NCI-H2227 (cell line): ENCODE measurements around the gene GARNL3.

Experiments
- DNase-seq: peaks from one replicate; lab custom pipeline; 2025; ENCODE audit not compliant: unreplicated experiment; lab: John Stamatoyannopoulos, UW

The GARNL3 gene

DNA sequence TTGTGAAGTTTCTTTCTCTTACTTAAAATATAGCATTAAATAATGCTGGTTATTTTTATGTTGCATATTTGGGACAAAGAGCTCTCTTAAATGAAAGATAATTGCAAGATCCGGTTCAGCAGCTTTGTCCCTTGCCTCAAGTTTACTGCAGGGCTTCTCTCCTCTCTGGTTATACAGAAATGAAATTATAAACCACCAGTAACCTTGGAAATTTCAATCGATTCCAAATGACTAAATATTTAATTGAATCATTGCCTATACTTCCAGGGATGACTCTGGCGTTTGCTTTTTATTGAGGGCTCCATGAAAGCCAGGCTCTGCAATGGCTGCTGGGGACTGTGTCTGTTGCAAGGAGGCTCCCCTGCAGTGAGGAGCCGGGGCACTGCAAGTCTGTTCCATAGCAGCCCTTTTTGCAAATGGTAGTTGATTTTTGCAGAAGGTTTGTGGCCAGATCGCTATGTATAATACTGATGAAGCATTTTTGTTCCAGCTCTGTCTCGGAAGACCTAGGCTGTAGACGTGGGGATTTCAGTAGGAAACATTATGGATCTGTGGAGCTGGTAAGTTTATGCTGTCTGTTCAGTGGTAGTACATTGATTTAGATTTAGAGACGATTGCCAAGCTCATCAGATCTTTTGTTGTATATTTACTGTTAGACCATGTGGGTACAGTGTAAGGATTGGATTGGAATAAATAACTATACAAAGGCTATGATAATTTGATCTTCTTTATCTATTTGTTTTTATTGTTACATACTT, at the start of gene GARNL3:
TSS of gene GARNL3 (plus strand) at position 313 of the 758 bp plus-strand sequence. CDS start at position 417, 104 bp downstream.
- DNase-seq: peak; percentile 30

- no peak for DNase-seq
Measured at GRCh38 chr9:127215268-127216209, 49.0 kb upstream of the GARNL3 start.

DNA sequence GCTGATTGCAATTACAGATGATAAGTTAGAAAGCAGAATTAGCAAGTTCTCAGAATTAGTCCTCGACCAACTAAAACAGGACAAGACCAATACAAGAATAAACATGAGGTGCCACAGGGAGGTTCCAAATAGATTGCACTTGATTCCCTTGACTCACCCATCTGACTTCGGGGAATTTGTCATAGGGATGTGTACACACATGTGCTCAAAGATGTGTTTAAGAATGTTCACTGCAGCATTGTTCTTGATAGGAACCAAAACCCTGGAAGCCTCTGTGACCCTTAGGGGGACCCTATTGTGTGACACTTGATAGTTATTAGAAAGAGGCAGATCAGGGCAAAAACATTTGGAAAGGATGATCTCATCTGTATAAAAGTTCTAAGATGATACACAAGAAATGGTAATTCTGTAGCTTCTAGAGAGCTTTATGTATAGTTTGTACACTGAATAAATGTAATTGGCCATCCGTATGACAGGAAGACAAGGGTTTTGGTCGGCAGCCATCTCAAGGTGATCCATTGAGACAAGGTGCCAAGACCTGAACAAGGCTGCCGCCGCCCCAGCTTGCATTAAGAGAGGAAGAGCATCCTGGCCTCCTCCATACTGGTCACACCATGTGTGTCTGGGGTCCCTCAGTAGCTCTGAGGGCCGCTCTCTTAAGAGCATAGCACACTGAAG, 48.2 kb upstream of the GARNL3 start:
- DNase-seq: no peak

GRCh38 chr9:127216888-127217217, 47.7 kb upstream of the GARNL3 start:
- no peak for DNase-seq

DNA sequence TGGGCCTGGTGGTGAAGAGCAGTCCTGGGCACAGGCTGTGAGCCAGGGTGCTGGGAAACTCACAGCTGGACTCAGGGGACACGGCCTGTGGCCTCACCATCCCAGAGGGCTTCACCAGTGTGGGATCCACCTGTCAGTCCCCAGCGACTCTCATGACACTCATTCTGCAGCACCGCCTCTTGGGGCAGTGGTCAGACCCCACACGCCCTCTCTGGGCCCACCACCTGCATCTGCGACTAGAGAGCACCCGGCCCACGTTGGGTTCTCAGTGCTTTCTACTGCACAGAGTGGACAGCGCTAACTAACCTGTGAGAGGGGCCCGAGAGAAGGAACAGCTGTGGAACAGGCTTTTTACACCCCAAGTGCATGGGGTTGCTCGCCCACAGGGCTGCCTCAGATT, 45.8 kb upstream of the GARNL3 start:
- DNase-seq: no peak

DNA sequence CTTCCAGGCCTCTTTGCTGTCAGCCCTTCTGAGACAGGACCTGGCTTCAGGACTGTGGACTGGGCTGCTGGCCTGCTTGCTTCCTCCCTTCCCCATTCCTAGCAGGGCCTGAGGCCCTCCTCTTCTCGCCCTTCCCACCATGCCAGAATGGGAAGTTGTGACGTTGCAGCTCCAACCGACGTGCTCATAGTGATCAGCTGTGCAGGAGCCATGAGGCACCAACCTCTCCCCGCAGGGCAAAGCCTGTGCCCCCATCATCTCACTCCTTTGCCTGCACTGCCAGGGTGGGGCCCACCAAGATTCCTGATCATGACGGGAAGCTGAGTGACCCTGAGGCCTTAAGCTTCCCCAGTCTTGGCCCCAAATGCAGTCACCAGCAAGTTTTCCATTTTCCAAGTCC, 45.1 kb upstream of the GARNL3 start:
- DNase-seq: no peak

GRCh38 chr9:127221695-127222094, 42.9 kb upstream of the GARNL3 start:
- no peak for DNase-seq

DNA sequence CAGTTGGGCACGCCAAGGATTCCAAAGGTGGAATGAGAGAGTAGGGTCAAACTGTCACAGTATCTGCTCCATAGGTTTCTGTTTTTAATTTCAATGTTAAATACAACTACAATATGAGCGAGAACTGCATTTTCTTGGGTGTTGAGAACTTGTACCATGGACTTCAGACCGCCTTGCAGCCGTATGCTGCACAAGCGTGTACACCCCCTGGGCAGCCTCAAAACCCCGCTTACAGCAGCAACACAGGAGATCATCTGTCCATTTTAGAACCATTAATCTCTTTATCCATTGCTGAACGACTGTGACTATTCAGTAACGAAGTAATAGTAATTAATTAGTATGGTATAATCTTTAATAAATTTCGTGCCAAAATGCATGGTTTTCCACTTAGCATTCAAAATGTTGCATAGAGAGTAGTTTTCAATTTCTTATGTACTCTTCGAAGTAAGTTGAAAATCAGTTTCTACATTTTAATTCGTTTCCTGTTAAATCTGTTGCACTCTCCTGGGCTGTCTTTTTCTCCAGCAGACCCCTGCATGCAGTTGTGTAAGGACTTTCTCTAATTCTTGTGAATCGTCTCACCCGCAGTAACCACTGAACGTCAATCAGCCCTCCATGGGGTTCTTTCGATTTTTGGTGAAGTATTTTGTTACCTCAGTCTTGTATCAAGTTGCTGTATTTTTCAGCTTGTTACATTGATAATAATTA, 42.0 kb upstream of the GARNL3 start:
- no peak for DNase-seq

DNA sequence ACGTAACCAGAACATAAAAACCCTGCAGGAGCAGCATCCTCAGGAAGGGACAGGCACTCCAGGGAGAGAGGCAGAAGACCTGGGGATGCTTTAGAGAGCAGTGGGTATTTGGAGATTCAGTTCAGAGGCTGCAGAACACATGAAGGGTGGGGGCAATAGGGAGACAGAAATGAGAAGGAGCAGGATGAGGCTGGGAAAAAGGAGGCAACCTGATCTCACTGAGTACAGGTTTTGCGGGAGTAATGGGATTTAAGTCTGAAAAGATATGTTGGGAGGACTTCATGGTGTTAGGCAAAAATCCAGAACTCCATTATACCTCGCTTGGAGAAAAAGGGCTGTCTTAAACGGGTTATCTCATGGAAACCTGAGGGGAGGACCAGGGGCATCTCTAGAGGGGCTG, 41.3 kb upstream of the GARNL3 start:
- no peak for DNase-seq

DNA sequence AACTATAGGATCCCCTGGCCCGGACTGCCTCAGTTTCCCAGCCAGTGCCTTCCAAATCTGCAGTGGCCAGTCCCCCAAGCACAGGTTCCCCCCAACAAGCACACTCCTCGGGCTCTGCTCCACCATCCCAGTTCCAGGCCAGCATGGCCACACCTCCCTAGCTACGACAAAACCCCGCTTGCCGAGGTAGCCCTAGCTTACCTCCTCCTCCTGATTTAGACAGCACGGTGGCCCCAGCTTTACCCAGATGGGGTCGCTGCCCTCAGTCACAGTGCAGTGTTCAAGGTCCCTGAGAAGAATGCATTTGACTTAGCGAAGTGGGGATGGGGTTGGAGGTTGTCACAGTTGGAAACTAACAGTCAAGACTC, 40.8 kb upstream of the GARNL3 start:
- DNase-seq: no peak

GRCh38 chr9:127224178-127224882, 40.2 kb upstream of the GARNL3 start:
- peak; percentile 94 for DNase-seq

DNA sequence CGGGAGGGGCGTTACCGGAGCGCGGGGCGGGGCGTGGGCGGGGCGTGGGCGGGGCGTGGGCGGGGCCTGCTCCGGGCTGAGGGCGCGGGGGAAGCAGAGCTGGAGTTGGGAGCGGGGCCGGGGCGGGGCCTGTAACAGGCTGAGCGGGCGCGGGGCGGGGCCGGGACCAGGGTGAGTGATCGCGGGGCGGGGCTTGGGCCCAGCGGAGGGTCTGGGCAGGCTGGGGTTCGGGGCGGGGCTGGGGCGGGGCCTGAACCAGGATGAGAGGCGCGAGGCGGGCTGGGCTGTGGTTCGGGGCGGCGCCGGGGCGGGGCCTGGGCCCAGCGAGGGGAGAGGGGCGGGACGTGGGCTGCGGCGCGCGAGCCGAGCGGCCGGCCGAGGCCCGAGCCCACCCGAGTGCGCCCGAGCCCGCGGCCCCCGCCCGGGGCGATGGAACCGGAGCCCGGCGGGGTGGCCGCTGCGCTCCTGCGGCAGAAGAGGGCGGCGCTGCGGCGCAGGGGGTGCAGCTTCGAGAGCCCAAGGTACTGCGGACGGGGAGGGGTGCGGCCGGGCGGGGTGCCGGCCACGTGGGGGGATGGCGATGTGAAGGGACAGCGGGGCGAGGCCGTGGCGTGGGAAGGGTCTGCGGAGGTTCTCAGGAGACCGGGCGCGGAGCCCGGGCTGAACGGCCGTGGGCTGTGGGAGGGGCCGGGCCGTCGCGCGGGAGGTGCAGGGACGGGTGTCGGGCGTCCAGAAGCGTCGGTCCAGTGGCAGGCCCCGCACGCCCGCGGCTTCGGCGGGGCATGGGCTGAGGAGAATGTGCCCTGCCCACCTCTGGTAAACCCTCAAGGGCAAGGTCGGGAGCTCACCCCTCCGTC, 39.5 kb upstream of the GARNL3 start:
- peak; percentile 92 for DNase-seq

DNA sequence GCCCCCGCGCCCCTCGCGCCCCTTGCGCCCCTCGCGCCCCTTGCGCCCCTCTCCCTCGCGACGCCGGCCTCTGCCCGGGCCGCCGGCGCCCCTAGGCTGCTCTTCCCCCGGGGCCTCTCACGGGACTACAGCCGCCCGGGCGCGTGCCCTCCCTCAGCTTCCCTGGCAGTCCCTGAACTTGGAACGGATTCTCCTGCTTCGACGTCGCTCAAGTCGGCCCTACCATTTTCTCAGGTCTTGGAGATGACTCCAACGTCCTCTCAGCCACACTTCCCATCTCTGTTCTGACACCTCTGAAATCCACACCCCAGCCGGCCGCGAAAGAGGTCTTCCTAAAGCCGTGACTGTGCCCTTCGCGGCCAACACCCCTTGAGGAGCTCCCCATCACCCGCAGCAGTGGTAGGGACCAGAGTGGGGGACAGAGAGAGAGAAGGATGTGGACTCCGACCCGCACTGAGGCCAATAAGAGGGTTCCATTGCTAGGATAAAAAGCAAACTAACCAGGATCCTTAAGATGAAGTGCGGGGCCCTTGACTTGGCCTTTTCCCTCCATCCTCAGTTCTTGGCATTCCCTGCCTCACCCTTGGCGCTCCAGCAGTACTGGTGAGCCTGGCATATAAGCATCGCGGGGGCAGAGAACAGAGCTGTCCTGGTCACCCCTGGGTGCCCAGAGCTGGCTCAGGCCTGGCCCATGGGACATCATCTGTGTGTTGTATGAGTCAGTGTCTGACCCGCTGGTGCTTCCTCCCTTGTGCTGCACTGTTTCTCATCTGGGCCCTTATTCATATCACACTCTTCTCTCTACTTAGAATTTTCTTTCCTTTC, 38.6 kb upstream of the GARNL3 start:
- peak; percentile 40 for DNase-seq

GRCh38 chr9:127229691-127230417, 34.7 kb upstream of the GARNL3 start:
- DNase-seq: no peak

GRCh38 chr9:127231666-127232065, 32.9 kb upstream of the GARNL3 start:
- DNase-seq: no peak

- no peak for DNase-seq
Measured at GRCh38 chr9:127232833-127233549, 31.6 kb upstream of the GARNL3 start.

DNA sequence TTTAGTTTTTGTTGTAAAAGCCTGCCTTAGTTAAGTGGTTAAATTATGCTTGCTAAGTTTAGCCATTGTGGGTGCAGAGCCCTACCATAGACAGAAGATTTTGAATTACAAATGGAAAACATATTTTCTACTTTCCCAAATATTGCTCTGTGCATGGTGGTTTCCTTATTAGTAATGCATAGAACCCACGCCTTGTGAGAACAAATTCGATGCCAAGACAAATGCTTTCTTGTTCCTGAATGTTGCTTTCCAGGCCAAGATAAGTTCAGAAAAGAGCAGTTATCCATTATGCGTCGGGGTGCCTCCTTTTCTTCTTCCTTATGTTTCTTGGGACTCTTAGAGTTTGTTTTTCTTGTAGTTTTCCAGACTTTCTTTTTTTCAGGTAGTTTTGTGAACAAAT, 31.0 kb upstream of the GARNL3 start:
- DNase-seq: no peak
